HepG2 (cell line): ENCODE results near the gene SLC50A1. TPM values are rescaled to one million over a fixed set of nuclear protein-coding genes. Genes with fewer than 3 reads are reported as not detected.

Experiments used
- BORCS8-MEF2B ChIP-seq: sonication (generic); formaldehyde crosslinking; IDR thresholded peaks from 2 replicates; pipeline ENCODE4 v1.8.0; 2022; ENCODE audit warnings: mild to moderate bottlenecking, missing genetic modification reagents
- CAMTA2 ChIP-seq: sonication (generic); formaldehyde crosslinking; IDR thresholded peaks from 2 replicates; pipeline ENCODE4 v1.4.0; 2020; ENCODE audit warnings: mild to moderate bottlenecking, missing genetic modification reagents, borderline replicate concordance
- E2F5 ChIP-seq: sonication (generic); formaldehyde crosslinking; conservative IDR thresholded peaks from 2 replicates; pipeline ENCODE4 v1.4.0; 2020; ENCODE audit warnings: missing genetic modification reagents
- ETV5 ChIP-seq: IDR thresholded peaks from 2 replicates; pipeline ENCODE4 v1.6.1; 2018; ENCODE audit warnings: missing biosample characterization, missing genetic modification reagents, inconsistent platforms, borderline replicate concordance
- GFI1 ChIP-seq: sonication (generic); formaldehyde crosslinking; IDR thresholded peaks from 2 replicates; pipeline ENCODE4 v1.5.0; 2020; ENCODE audit warnings: missing genetic modification reagents, mild to moderate bottlenecking, borderline replicate concordance
- HES4 ChIP-seq: sonication (generic); formaldehyde crosslinking; IDR thresholded peaks from 2 replicates; pipeline ENCODE4 v1.9.0; 2021; ENCODE audit warnings: mild to moderate bottlenecking, missing genetic modification reagents, borderline replicate concordance
- HNF4A ChIP-seq: sonication (generic); formaldehyde crosslinking; IDR thresholded peaks from 2 replicates; pipeline ENCODE4 v1.4.0; 2020; ENCODE audit warnings: missing genetic modification reagents
- HNRNPUL1 ChIP-seq: fragments of 200-400 bp; formaldehyde crosslinking; IDR thresholded peaks from 2 replicates; pipeline ENCODE4 v1.6.1; 2017; ENCODE audit warnings: low read depth, mild to moderate bottlenecking, low read length, moderate library complexity
- HOXA3 ChIP-seq: sonication (generic); formaldehyde crosslinking; IDR thresholded peaks from 2 replicates; pipeline ENCODE4 v1.5.0; 2020; ENCODE audit warnings: missing genetic modification reagents
- JARID2 ChIP-seq: sonication (generic); formaldehyde crosslinking; IDR thresholded peaks from 2 replicates; pipeline ENCODE4 v1.8.1; 2023; ENCODE audit warnings: missing genetic modification reagents, inconsistent platforms; ENCODE audit not compliant: insufficient replicate concordance
- MTA1 ChIP-seq: sonication (generic); formaldehyde crosslinking; IDR thresholded peaks from 2 replicates; pipeline ENCODE4 v1.4.0; 2020; ENCODE audit warnings: missing genetic modification reagents, mild to moderate bottlenecking, borderline replicate concordance
- MTF2 ChIP-seq: sonication (generic); formaldehyde crosslinking; IDR thresholded peaks from 2 replicates; pipeline ENCODE4 v1.5.0; 2020; ENCODE audit warnings: missing genetic modification reagents, borderline replicate concordance
- POLR2G ChIP-seq: fragments of 200-400 bp; formaldehyde crosslinking; IDR thresholded peaks from 2 replicates; pipeline ENCODE4 v1.6.1; 2018; ENCODE audit warnings: mild to moderate bottlenecking, low read depth, low read length, moderate library complexity
- RAD21 ChIP-seq: fragments of 450-650 bp; formaldehyde crosslinking; IDR thresholded peaks from 2 replicates; pipeline ENCODE4 v1.5.0; 2020; ENCODE audit warnings: mild to moderate bottlenecking
- SMARCE1 ChIP-seq: fragments of 450-650 bp; IDR thresholded peaks from 2 replicates; pipeline ENCODE4 v1.6.1; 2017; ENCODE audit warnings: borderline replicate concordance
- TBP ChIP-seq: sonication (generic); formaldehyde crosslinking; IDR thresholded peaks from 2 replicates; pipeline ENCODE4 v1.5.0; 2020; ENCODE audit warnings: missing genetic modification reagents
- TEF ChIP-seq: sonication (generic); formaldehyde crosslinking; IDR thresholded peaks from 2 replicates; pipeline ENCODE4 v1.5.0; 2020; ENCODE audit warnings: missing genetic modification reagents
- TMF1 ChIP-seq: sonication (generic); formaldehyde crosslinking; IDR thresholded peaks from 2 replicates; pipeline ENCODE4 v1.8.1; 2022; ENCODE audit warnings: low read depth, missing genetic modification reagents
- ZNF18 ChIP-seq: sonication (generic); formaldehyde crosslinking; IDR thresholded peaks from 2 replicates; pipeline ENCODE4 v1.8.0; 2022; ENCODE audit warnings: mild to moderate bottlenecking, missing genetic modification reagents; ENCODE audit not compliant: insufficient replicate concordance
- ZNF33A ChIP-seq: sonication (generic); formaldehyde crosslinking; IDR thresholded peaks from 2 replicates; pipeline ENCODE4 v1.5.1; 2020; ENCODE audit warnings: missing genetic modification reagents, mild to moderate bottlenecking, moderate library complexity, borderline replicate concordance
- ZNF33B ChIP-seq: sonication (generic); formaldehyde crosslinking; IDR thresholded peaks from 2 replicates; pipeline ENCODE4 v1.5.1; 2020; ENCODE audit warnings: mild to moderate bottlenecking, missing genetic modification reagents
- ZNF597 ChIP-seq: sonication (generic); formaldehyde crosslinking; IDR thresholded peaks from 2 replicates; pipeline ENCODE4 v1.5.0; 2020; ENCODE audit warnings: missing genetic modification reagents
- ZNF850 ChIP-seq: sonication (generic); formaldehyde crosslinking; conservative IDR thresholded peaks from 2 replicates; pipeline ENCODE4 v1.9.0; 2021; ENCODE audit warnings: mild to moderate bottlenecking, missing genetic modification reagents
- ZXDC ChIP-seq: sonication (generic); formaldehyde crosslinking; IDR thresholded peaks from 2 replicates; pipeline ENCODE4 v1.5.0; 2020; ENCODE audit warnings: mild to moderate bottlenecking, missing genetic modification reagents
- polyA plus RNA-seq, 8 experiments: library from polyadenylated mRNA; depleted of rRNA in 3 of 8; stranded (reverse) in 7 of 8; unstranded in 1 of 8; fragments of >200 nt; fragmentation: Illumina TruSeq in 4 of 8; extraction: Trizol in 4 of 8; gene quantifications; 2 replicates each; pipeline versions ENCODE4 v1.2.1 to v1.2.3, GENCODE V29; 2011 to 2016; ENCODE audit warnings: low read depth in 4 of 8, missing spikeins in 1 of 8, mixed read lengths in 1 of 8; ENCODE audit not compliant: insufficient read depth in 1 of 8
- total RNA-seq, 5 experiments: library from RNA; depleted of rRNA; stranded (reverse); fragments of >200 nt; fragmentation: Illumina TruSeq; extraction: Trizol; gene quantifications; 2 replicates each; pipeline ENCODE4 v1.2.3, GENCODE V29; 2016; ENCODE audit warnings: low read depth in 1 of 5

Gene SLC50A1
- total and polyA plus RNA-seq, 2 of the 13 experiments (the other 11 are each of a cell fraction or from before 2014, with no cell fraction given): 22.5 to 46.8 TPM

- TF ChIP-seq POLR2G (peak; percentile 71), BORCS8-MEF2B (CRISPR knock-in tag) (peak; percentile 66), HOXA3 (CRISPR knock-in tag) (no peak), MTA1 (CRISPR knock-in tag) (no peak; the same call in 1 of the 2 replicates), JARID2 (CRISPR knock-in tag) (no peak), ZXDC (CRISPR knock-in tag) (no peak), ETV5 (no peak), E2F5 (CRISPR knock-in tag) (no peak), HNF4A (CRISPR knock-in tag) (no peak), GFI1 (CRISPR knock-in tag) (no peak), TEF (CRISPR knock-in tag) (no peak), TBP (CRISPR knock-in tag) (no peak), ZNF33B (no peak), SMARCE1 (no peak), HES4 (CRISPR knock-in tag) (no peak), ZNF850 (0 out of 2 replicates have a peak, but pooled peaks have one; percentile 4), MTF2 (CRISPR knock-in tag) (no peak), HNRNPUL1 (no peak), TMF1 (CRISPR knock-in tag) (no peak), CAMTA2 (no peak), ZNF597 (no peak), ZNF33A (CRISPR knock-in tag) (no peak), ZNF18 (CRISPR knock-in tag) (no peak), RAD21 (CRISPR knock-in tag) (peak; percentile 8)
These were observed 9.0 kb upstream of the SLC50A1 start (continued) for GRCh38 chr1:155126556-155127104.
